Measurements from ENCODE around the gene TNIP1.

The TNIP1 gene

DNA sequence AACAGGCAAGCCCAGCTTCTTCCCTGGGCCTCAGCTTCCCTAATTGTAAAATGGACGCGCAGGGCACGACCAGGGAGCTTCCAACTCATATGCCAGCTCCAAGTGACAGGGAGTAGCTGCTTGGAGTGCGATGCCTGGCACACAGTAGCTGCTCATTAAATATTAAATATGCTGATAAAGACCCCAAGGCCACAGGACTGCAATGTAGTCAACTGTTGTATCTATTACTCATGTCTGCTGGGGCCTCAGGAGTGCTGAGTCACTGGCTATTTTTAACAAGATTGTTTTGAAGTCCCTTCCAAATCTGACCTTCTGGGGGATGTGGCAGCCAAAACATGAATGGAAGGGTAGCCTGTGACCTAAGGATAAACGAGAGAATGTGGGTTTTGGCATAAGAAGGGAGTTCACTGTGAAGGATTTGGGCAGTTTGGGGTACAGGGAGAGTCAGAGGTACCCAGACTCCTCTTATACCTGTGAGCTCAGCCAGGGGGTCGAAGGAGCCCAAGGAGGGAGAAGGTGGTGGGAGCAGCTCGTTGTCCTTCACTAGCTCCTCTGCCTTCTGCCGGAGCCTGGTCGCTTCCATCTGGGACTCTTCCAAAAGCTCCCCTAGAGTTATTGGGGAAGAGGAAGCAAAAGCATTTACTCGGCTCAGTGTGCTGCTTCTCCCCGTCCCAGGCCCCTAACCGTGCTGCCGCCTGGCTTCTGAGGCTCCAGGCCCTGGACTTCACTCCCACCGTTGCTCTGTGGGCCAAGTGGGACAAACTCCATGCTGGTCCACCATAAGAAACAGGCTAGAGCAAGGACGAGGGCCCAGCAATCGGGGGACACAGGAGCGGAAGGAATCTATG, 17.5 kb downstream of the TNIP1 start:
- DNase-seq: no peak

DNA sequence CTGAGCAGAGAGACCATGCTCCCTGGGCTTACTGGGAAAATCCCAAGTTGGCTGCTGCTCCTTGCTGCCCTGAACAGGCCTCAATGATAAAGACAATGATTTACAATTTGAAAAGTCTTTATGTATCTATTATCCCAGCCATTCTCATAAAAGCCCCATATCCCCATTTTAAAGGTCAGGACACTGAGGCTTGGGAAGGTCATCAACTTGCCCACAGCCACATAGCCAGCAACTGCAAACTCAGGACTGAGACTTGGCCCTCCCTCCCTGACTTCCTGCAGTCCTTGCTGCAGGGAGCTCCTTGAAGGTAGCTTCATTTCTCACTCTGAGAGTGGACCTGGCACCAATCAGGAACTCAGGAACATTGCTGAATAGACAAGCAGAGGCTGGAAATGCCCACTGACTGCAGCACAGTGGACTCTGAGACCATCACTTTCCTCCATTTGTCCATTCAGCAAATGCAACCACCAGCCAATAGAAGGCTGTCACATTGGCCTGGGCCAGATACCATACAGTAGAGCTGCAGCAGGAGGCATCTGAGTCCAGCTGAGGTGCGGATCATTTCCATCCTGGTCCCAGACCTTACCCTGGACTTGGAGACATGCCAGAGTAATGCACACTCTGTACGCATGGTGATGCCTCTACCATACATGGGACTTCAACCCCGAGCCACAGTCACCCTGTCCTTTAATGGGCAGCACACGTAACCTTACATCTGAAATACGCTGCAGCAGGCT, 18.3 kb downstream of the TNIP1 start:
- DNase-seq: no peak

DNA sequence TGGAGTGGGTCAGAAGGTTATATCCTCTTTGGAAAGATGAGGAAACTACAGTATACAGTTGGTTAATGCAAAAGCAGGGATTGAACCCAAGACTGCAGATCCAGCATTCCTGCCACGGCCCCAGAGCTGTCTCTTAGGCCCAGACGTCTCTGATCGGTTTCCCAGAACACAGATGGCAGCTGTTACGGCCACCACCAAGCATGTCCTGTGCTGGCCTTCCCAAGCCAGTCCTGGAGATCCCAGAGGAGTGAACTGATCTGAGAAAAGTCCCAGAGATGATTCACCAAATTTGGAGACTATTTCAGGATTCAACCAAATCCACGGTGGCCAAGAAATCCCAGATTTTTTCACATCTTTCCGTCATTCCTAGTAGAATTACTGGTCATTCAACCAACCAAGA, 20.1 kb downstream of the TNIP1 start:
- DNase-seq: no peak

DNA sequence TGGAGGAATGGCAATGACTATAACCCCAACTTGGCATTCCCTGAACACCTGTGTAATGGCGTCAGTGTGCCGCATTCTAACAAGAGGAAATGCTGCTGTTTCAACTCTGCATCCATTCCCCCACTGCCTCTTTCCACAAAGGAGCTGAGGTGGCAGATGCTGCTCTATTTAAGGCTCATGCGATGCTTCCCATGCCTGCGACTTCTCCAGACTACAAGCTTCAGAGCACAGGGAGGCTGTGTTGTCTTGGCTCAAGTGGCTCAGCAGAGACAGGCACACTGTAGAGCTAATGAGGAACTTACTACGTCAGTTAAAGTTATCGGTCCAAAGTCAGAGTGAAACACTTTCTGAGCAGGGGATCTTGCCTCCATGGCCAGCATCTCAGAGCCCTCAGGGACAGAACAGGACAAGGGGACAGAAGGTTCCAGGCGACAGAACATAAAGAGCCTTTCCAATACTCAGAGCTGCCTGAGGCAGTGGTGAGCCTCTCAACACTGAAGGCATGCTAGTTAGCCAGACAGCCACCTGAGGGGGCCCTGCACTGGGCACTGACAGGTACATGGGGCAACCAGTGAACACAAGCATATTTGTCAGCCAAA, 21.8 kb downstream of the TNIP1 start:
- no peak for DNase-seq

DNA sequence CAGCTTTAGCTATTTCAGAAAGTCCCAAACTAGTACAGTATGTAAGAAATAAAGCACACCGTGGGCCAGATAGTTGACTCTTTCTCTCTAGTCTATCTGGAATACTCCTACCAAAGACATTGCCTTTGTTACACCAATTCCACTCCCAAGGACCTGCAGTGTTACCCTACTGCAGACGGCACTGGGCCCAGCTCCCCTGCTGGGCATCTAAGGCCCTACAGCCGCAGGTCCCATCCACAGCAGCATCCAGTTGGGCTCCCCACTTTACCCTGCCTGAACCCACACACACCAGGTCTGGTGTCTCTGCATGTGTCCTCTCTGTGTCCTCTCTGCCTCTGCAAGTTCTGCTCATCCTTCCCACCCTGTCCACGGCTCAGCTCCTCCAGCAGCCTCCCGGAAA, 22.5 kb downstream of the TNIP1 start:
- no peak for DNase-seq

DNA sequence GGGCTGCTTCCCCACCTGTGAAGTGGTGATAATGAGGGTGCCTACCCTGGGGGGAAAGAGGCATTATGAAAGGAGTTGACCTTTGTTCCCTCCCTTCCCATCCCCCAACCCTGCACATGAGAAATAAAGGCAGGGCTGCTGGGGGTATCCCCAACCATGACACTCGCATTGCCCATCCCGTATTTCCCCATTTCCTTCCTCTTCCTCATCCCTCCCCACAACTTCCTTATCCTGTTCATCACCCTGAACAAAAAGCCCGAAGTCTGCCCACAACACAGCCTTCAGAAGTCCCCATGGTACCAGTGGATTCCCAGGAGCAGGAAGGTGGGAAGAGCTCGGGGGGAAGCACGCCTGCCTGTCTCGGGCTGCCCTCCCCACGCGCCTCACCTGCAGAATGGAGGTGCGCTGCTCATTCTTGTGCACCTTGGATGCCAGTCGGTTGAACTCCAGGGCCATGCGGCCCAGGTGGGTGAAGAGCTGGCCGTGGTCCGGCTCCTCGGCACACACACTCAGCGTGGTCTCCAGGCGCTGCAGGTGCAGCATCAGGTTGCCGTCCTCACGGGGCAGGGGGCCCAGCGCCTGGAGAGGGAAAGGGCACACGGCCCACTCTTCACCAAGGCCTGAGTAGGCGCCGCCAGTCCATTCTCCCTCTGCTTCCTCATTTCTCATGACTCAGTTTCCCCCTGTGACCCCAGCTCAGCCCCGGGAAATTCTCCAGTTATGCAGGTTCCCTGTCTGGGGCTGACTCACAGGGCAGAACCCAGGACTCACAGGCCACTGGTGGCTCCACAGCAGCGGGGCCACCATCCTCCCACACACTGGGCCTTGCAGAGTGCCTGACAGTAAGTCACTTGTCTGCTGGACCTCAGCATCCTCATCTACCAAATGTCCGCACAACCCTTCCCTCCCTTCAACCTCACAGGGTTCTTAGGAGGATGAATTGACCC, 24.2 kb downstream of the TNIP1 start:
- no peak for DNase-seq

DNA sequence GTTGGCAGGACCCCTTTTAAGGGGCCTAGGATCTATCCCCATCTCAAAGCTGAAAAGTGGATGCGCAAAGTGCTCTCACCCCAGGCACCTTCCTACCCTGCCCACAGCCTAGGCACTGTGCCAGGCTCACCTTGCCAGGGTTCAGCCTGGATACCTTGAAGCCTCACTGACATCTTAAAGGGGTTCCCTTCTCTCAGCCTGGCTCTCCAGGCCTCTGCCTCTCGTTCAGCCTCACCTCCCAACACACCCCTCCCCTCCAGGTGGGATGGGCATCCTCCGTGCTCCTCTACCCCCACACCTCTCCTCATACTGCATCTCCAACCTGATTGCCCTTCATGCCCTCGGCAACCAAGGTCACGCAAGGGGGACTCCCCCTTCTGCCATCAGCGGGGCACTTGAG, 25.5 kb downstream of the TNIP1 start:
- no peak for DNase-seq

DNA sequence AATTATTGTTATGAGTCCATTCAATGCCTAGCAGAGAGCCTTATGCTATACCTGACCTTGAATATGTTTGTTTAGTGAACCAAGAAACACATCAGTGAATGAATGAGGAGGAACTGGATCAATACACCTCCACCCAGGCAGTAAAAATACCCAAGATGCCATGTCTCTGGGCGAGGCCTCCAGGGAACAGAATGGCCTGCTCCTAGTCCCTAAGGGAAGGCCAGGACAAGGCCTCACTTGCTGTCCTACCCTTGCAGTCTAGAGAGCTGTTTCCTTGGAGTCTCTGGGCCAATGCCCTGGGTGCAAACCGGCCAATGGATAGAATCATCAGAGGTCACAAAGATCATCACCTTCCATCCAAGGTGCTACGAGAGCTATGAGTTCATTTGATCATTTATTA, 26.1 kb downstream of the TNIP1 start:
- no peak for DNase-seq

DNA sequence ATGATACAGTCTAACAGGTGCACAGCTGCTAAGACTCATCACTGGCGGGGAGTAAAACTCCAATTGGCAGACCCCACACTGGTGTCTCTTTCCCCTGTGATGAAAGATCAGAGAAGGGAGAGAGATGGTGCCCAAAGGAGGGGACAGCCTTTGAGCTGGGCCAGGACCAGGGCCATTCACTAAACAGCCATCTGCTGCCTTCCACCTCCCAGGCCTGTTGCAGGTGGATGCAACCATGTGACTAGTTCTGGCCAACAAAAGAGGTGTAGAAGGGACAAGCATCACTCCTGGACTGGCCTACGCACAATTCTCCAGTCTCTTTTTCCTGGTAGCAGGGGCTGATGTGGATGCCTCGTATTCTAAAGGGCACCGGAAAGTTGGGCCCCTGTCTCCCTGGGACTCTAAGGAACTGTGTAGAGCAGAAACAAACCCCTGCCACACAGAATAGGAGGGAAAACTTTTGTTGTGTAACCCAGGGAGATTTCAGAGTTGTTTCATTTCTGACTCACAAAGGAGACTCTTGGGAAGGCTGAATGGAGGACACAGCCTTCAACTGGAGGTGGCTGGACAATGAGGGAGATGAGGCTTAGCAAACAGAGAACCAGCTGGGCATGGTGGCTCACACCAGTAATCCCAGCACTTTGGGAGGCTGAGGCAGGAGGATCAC, 26.9 kb downstream of the TNIP1 start:
- DNase-seq: no peak

DNA sequence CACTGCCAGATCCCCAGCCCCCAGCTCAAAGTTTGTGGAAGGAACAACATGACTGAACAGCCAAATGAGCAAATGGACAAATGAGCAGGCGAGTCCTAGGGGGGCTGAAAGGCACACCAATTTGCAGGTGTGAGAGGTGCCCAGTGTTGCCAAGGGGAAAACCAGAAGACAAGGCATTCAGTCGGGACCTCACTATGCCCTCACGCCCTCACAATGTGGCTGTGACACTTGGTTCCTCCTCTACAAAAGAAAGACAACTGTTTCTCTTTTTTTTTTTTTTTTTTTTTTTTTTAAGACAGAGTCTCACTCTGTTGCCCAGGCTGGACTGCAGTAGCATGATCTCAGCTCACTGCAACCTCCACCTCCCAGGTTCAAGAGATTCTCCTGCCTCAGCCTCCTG, 28.0 kb downstream of the TNIP1 start:
- no peak for DNase-seq

DNA sequence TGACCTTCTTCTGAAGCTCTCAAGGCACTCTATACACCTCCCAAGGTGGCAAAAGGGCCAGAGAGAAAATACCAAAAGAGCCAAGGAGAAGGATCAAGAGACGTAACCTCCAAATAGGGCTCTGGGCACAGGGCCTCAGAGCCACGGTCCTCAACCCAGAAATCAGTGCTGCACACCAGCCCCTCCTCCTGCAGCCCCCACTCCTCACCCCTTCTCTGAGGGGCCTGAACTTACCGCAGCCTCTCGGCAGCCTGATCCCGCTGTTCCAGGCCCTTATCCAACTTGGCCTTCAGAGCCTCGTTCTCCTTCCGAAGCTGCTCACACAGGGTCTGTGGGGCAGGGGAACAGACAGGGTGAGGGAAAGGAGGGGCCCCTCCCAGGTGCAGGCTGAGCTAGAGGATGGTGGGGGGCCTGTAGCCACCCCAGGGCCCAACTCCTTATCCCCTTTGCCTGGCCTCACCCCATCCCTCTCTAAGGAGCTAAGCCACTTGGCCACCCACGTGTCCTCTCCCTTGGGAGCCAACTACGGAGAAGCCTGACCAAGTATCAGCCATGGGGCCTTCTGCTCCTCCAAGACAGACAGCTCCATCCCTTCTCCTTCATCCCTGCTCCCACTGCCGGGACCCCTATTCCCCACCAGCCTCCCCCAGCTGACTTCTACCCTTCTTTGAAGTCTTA, 28.8 kb downstream of the TNIP1 start:
- no peak for DNase-seq

DNA sequence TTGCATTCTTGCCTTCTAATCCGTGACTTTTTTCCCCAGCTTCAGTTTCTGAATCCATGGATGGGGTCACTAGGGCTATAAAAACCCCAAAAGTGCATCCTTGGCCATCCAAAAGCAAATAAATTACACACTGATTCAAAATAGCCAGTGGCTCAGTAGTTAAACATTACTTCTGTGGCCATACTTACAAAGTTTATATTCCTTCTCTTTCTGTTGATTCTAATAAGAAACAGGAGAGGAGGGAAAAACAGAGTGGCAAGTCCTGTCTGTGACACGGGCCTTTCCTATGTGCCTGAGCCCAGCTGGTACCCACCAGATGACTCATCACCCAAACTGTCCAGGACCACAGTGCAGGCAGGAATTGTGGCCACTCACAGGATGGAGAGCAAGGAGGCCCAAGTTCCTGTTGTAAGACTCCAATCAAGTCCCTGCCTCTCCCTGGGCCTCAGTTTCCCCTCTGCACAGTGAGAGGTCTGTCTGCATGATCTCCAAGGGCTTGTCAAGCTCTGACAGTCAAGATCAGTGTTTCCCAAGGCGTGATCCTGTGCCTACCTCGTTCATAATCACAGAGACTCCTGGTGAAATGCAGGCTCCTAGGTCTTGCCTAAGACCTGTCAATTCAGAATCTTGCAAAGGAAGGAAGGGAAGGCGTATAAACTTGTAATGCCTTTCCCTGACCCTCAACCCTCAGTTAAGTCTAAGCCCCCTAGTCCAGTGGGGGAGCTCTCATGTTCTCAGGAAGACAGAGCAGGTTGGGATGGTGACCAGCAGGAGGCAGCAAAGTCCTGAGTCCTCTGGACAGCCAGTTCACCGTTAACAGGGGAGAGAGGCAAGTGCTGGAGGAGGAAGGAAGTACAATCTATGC, 29.5 kb downstream of the TNIP1 start:
- DNase-seq: no peak

DNA sequence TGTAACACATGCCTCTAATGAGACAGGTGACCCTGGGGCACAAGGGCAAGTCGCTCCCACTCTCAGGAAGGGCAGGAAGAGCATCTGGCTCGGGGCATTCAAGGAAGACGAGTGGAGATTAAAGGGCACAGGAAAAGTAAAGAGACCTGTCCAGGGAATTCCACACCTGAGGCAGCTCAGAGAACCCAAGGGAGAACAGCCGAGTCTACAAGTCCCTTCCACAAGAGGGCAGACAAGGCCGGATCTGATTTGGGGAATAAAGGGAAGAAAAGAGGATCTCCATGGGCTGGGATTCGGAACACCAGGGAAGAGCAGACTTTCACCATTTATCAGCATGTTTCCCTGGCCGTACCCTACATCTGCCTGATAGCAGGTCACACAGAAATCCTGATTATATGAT, 32.3 kb downstream of the TNIP1 start:
- no peak for DNase-seq

DNA sequence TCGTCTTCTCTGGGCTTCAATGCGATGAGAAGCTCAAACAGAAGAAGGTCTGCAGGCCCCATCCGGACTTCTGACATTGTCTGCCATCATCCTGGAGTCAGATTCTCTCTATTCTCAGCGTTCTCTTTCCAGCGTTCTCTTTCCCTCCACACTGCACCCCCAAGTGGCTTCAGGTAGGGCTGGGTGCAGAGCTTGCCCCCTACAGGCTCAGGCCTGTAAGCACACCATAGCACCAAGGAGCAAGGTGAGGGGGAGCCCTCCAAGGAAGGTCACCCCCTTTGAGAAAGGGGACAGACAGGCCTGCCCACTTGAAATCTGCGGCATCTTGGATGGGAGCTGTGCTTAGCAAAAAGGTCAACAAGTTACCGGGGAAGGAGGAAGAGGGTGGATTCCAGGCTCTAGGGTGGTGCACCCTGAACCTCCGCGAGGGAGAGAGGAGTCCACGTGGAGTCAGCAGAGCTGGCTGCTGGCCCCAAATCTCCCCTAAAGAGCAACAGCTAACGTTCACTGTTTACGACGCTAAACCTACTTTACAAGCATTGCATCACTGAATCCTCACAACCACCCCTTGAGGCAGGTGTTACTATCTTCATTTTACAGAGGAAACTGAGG, 32.9 kb downstream of the TNIP1 start:
- no peak for DNase-seq

DNA sequence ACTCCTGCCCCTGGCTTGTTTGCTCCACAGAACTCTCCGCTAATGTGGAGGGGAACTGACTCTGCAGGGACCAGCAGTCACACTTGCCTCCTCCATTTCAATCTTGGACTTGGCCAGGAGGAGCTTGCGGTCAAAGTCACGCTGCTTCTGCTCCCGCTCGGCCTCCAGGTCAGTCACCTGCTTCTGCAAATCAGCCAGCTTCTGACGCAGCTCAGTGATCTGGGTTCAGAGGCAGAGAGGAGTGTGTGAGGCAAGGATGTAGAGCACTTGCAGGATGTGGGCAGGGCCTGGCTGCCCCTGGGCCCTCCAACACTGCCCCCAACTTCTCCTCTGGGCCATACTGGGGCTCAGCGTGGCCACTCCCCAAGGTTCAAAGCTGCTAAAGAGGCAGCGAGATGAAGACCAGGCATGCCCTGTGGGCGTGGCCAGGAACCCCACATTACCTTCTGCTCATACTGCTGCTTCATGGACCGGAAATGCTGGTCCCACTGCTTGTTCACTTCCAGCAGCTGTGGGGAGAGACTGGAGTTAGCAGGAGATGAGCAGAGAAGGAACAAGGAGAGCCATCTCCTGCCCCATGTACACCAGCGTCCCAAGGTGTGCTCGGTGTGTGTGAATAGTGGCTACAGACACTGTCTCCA, 38.3 kb downstream of the TNIP1 start:
- DNase-seq: no peak

DNA sequence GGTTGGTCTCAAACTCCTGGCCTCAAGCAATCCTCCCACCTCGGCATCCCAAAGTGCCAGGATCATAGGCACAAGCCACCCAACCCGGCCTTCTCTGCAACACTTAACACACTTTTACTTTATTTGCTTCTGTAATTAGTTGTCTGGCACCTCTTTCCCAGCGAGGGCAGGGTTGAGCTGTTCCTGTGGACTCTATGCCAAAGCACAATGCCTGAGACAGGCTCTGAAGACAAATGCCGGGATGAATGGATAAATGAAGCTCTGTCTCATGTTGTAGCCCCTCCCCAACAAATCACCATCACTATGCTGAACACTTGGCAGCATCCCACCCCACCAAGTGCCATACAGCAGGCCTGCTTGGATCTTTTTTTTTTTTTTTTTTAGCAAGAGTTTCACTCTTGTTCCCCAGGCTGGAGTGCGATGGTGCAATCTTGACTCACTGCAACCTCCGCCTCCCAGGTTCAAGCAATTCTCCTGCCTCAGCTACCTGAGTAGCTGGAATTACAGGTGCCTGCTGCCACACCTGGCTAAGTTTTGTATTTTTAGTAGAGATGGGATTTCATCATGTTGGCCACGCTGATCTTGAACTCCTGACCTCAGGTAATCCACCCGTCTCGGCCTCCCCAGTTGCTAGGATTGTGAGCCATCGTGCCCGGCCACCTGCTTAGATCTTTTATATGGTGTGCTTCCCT, 39.1 kb downstream of the TNIP1 start:
- no peak for DNase-seq

DNA sequence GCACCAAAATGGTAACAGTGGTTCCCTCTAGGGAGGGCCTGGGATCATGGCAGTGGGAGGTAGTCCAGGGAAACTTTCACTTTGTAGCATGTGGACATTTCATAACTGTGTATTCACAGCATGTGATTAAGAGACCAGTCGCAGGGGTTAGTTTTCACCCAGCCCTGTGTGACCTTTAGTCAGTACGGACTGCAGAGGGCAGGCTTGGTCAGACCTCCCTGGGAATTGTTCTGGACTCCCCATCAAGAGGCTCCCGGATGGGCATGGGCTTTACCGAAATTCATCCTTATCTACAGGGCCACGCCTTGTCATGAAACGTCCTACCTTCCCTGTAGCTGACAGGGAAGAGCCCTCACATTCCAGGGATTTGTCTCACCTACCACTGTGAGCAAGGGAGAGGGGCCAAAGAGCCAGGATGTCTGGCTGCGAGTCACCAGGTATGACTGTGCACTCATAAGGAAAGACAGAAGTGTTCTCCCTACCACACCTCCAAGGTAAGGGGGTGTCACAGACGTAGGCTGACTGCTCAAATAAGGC, 40.6 kb downstream of the TNIP1 start:
- DNase-seq: no peak

DNA sequence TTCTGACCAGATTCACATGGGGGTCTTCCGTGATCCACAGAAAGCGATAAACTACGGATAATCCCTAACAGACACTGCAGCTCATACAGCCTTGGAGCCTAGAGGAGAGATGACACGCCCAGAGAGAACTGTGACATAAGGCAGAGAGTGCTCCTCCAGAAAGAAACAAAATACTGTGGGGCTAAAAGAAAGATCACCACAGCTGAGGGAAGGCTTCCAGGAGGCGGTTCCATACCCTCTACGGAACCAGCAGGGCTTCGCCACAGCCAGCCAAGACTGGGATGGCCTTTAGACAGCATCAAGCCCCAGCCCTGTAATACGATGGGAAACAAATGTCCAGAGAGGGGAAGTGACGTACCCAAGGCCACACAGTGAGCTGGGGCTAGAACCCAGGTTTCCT, 41.2 kb downstream of the TNIP1 start:
- DNase-seq: no peak

DNA sequence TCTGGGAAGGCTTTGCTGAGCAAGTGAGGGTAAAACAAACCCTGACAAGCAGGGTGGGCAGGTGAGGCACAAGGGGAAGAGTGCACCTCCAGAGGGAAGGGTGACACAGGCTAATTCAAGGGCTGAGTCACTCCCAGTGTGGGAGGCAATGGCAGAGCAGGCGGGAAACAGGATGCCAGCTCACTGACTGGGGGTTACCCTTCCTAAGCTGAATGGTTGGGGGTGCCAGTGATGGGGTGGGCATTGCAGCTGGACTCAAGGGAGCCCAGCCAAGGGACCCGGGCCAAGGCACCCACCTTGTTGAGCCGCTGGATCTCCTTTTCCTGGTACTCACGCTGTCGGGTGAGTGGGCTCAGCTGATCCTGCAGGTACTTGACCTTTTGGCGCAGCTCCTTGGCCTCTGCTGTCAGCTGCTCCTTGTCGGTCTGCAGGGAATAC, 42.0 kb downstream of the TNIP1 start:
- DNase-seq: no peak

Measured in NCI-H510A (cell line).